Brain microvascular endothelial cell (primary cell): ENCODE data around the gene FAM210A.

Experiments
- DNase-seq: peaks from one replicate; pipeline ENCODE4 v3.0.0-alpha.2; 2020
- H3K27ac ChIP-seq: fragments of 250-450 bp; sonication (Bioruptor Pico); 2 replicates; pipeline ENCODE4 v1.5.1; 2020; ENCODE audit warnings: mild to moderate bottlenecking, moderate library complexity
- H3K27me3 ChIP-seq: fragments of 250-450 bp; sonication (Bioruptor Pico); replicated peaks from 2 replicates; pipeline ENCODE4 v1.5.1; 2020; ENCODE audit warnings: mild to moderate bottlenecking
- H3K36me3 ChIP-seq: fragments of 250-450 bp; sonication (Bioruptor Pico); replicated peaks from 2 replicates; pipeline ENCODE4 v1.5.1; 2020; ENCODE audit warnings: mild to moderate bottlenecking
- H3K4me3 ChIP-seq: 2 replicates; pipeline ENCODE4 v1.5.1; 2011; ENCODE audit warnings: low read depth, mild to moderate bottlenecking, control low read depth, low read length, moderate library complexity
- CTCF ChIP-seq: IDR thresholded peaks from 2 replicates; pipeline ENCODE4 v1.5.1; 2011; ENCODE audit warnings: low read depth, mild to moderate bottlenecking, moderate library complexity, low read length, control low read depth, inconsistent platforms; ENCODE audit errors: missing control alignments
- in situ Hi-C: cut with HindIII; loops from 2 replicates; pipeline ENCODE4 v1.10.0; 2017; ENCODE audit warnings: low sequenced_read_pairs, low pct_ligation_motif_present

FAM210A gene

GRCh38 chr18:13615432-13615861, 110.9 kb downstream of the FAM210A start:
- H3K4me3 ChIP-seq = no peak overlapping the region
- H3K27ac ChIP-seq = no peak overlapping the region
- TF ChIP-seq CTCF = no peak
- H3K36me3 ChIP-seq = no peaks in the 10 kb centered on the region
- in situ Hi-C loops = no loop called here
- DNase-seq = peak; percentile 40
- peaks cover 6% of the 10 kb centered on the region for H3K27me3 ChIP-seq

- in situ Hi-C loops = no loop called here
- no peak for DNase-seq
- Histone ChIP-seq H3K36me3 (no peaks in the 10 kb centered on the region), H3K27ac (no peak overlapping the region), H3K4me3 (no peak overlapping the region), H3K27me3 (peaks cover 6% of the 10 kb centered on the region)
- TF ChIP-seq CTCF = no peak
Observed at GRCh38 chr18:13614641-13615288, 111.6 kb downstream of the FAM210A start.

- TF ChIP-seq CTCF = no peak
- DNase-seq = no peak
- in situ Hi-C loops = no loop called here
- Histone ChIP-seq H3K36me3 (no peaks in the 10 kb centered on the region), H3K27ac (no peak overlapping the region), H3K27me3 (peaks cover 6% of the 10 kb centered on the region), H3K4me3 (no peak overlapping the region)
Observed at GRCh38 chr18:13613591-13614501, 112.5 kb downstream of the FAM210A start.
